Kidney (tissue), 14 donors: Measurements from ENCODE around the gene TBC1D12. TPM values are rescaled to one million over a fixed set of nuclear protein-coding genes. Genes with fewer than 3 reads are reported as not detected.

Experiments used
- DNase-seq, 5 donors: peaks; one replicate each; pipeline ENCODE4 v3.0.0-alpha.2; 2013 to 2020
- FAIRE-seq: peaks from 2 replicates; lab custom pipeline; 2012; peaks lifted over from hg19 to GRCh38; lab: Jason Lieb, UNC
- H3K27ac ChIP-seq, 2 donors: one replicate each; pipeline ENCODE4 v1.7.0; 2013; ENCODE audit warnings: low read depth in 2 of 2, low read length in 2 of 2, inconsistent platforms in 1 of 2
- H3K27me3 ChIP-seq: one replicate; pipeline ENCODE4 v1.7.1; 2013; ENCODE audit warnings: low read length, inconsistent platforms; ENCODE audit not compliant: control insufficient read depth, insufficient read depth
- H3K36me3 ChIP-seq, 3 donors: one replicate each; pipeline versions ENCODE4 v1.7.0 to v1.7.1; 2013; ENCODE audit warnings: low read length in 3 of 3, control low read depth in 1 of 3, inconsistent platforms in 1 of 3; ENCODE audit not compliant: insufficient read depth in 3 of 3, control insufficient read depth in 2 of 3
- H3K4me1 ChIP-seq, 3 donors: one replicate each; pipeline versions ENCODE4 v1.7.0 to v1.7.1; 2013; ENCODE audit warnings: low read length in 3 of 3, inconsistent platforms in 1 of 3, low read depth in 1 of 3; ENCODE audit not compliant: control insufficient read depth in 2 of 3, insufficient read depth in 2 of 3
- H3K4me3 ChIP-seq, 3 donors: one replicate each; pipeline versions ENCODE4 v1.7.0 to v1.8.1; 2013; ENCODE audit warnings: low read length in 3 of 3, control low read depth in 1 of 3, inconsistent platforms in 1 of 3
- H3K9ac ChIP-seq, 3 donors: one replicate each; pipeline versions ENCODE4 v1.7.0 to v1.7.1; 2013; ENCODE audit warnings: low read length in 3 of 3, control low read depth in 1 of 3, inconsistent platforms in 1 of 3
- H3K9me3 ChIP-seq, 3 donors: one replicate each; pipeline versions ENCODE4 v1.7.0 to v1.7.1; 2013; ENCODE audit warnings: low read length in 3 of 3, control low read depth in 1 of 3, inconsistent platforms in 1 of 3; ENCODE audit not compliant: control insufficient read depth in 2 of 3, insufficient read depth in 1 of 3
- CTCF ChIP-seq: IDR thresholded peaks from 3 replicates; pipeline ENCODE4 v1.5.1; 2012; ENCODE audit warnings: mild to moderate bottlenecking, moderate library complexity, borderline replicate concordance; ENCODE audit not compliant: insufficient read depth; ENCODE audit errors: extremely low read depth
- intact Hi-C: fragments of 100-400 bp; cut with DNase I; formaldehyde crosslinking; loops from one replicate; pipeline ENCODE4 v1.11.1; 2022
- polyA plus RNA-seq: library from polyadenylated mRNA; stranded (reverse); fragments of 350-450 nt; fragmentation: Illumina TruSeq; extraction: RNeasy Lipid Tissue Mini Kit (QIAGEN cat#74804); gene quantifications from one replicate; pipeline ENCODE4 v1.2.3, GENCODE V29; 2014; ENCODE audit warnings: low read depth, low replicate concordance; ENCODE audit not compliant: insufficient read depth
- total RNA-seq: library from RNA; stranded (reverse); fragmentation: NEBNext Ultra II Directional; extraction: Animal tissue kit (Norgen Biotek cat#: 25700); gene quantifications from one replicate; pipeline ENCODE4 v1.2.1, GENCODE V29; 2021
- donor health status: control.
- donor health status: control.
- donor health status: control.
- donor health status: control.
- donor health status: control.
- donor health status: DM: yes; HTN: yes; CAD: no.
- donor health status: Normal renal cell carcinoma (clear cell type).

The TBC1D12 gene
- total and polyA plus RNA-seq, 2 donors from 2014 or later = 4.4 to 13.1 TPM

DNA sequence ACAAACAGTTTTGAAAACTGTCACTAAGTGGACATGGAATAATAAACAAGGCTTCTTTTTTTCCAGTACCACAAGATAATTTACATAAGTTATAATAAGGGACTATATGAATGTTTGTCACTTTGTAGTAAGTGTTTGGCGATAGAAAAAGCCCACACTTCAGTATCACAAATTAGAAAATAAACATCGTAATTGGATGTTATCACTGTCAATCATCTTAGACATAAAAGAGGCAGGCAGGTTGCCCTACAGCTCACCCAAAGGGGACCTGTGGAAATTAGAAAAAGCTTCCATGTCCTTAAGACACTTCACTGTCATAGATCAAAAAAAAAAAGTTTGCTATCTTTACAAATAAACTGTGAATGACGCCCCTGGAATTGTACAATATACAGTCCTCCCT is 36.0 kb upstream of the TBC1D12 start:
- Histone ChIP-seq H3K4me3 (no peak overlapping the region), H3K27me3 (no peaks in the 10 kb centered on the region), H3K4me1 (peaks cover 0 to 5% (median 0%) of the 10 kb centered on the region in 3 donors), H3K27ac (no peak overlapping the region), H3K36me3 (no peaks in the 10 kb centered on the region), H3K9me3 (no peaks in the 10 kb centered on the region), H3K9ac (no peak overlapping the region)
- intact Hi-C loops = no loop called here
- TF ChIP-seq CTCF = no peak
- DNase-seq = no peak
- no peak for FAIRE-seq

DNA sequence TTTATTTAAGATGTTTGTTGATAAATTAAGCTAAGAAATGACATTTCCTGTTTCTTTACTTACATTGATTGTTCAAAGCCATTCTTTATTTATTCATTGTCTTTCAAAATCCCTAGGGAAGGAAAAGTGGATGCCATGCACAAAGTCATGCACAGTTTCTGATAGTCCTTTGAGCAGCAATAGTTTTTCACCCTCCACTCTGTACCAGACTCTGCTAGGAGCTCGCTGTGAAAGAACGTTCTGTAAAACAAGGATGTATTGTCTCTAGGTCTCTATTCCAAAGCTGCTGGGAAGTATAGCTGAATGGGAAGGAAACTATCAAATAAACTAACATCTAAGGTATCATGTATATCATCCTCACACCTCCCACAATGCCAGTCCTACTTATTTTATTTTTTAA is 31.8 kb upstream of the TBC1D12 start:
- TF ChIP-seq CTCF = no peak
- intact Hi-C loops = no loop called here

GRCh38 chr10:94375374-94375773 is 27.0 kb upstream of the TBC1D12 start:
- H3K36me3 ChIP-seq = no peaks in the 10 kb centered on the region
- no peak for TF ChIP-seq CTCF
- intact Hi-C loops = no loop called here
- H3K9ac ChIP-seq = no peak overlapping the region
- no peak overlapping the region for H3K4me3 ChIP-seq
- DNase-seq = no peak
- H3K27ac ChIP-seq = no peak overlapping the region
- no peaks in the 10 kb centered on the region for H3K27me3 ChIP-seq
- no peaks in the 10 kb centered on the region for H3K9me3 ChIP-seq
- FAIRE-seq = no peak
- H3K4me1 ChIP-seq = no peaks in the 10 kb centered on the region

More for the DNA sequence above, 31.8 kb upstream of the TBC1D12 start:
- Histone ChIP-seq H3K27me3 (no peaks in the 10 kb centered on the region), H3K4me1 (no peaks in the 10 kb centered on the region), H3K27ac (no peak overlapping the region), H3K36me3 (no peaks in the 10 kb centered on the region), H3K9ac (no peak overlapping the region), H3K4me3 (no peak overlapping the region), H3K9me3 (no peaks in the 10 kb centered on the region)
- DNase-seq = no peak
- FAIRE-seq = no peak

DNA sequence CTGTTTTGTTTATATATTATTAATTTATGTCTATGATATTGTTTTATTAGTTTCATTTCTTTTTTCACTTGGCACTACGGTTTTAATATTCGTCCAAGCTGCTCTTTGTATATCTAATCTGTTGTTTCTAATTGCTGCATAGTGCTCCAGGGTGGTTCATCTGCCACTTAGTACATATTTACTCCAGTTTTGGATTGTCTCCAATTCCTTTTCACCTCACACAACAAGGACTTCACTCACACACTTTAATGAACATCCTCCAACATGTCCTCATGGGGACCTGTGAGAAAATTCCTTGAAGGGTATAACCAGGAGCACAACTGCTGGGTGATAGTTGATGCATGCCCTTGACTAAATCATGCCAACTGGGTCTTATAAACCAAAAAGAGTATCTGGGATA is 25.5 kb upstream of the TBC1D12 start:
- Histone ChIP-seq H3K27ac (no peak overlapping the region), H3K4me3 (no peak overlapping the region), H3K4me1 (no peaks in the 10 kb centered on the region), H3K9me3 (no peaks in the 10 kb centered on the region), H3K27me3 (no peaks in the 10 kb centered on the region), H3K9ac (no peak overlapping the region), H3K36me3 (no peaks in the 10 kb centered on the region)
- TF ChIP-seq CTCF = no peak
- FAIRE-seq (no peak), DNase-seq (no peak)
- intact Hi-C loops = no loop called here
